OCI-LY7 (cell line): ENCODE results near the gene TNFRSF25. TPM values are rescaled to one million over a fixed set of nuclear protein-coding genes. Genes with fewer than 3 reads are reported as not detected.

Source experiments
- BruUV-seq: library from RNA; stranded (reverse); fragments of 400-500 nt; replicated peaks from 2 replicates; lab custom pipeline; 2021; lab: Mats Ljungman, UMichigan
- CTCF ChIA-PET: fragments of 300-600 bp; sonication (Branson Sonifier 250); formaldehyde crosslinking; loops from one replicate; lab custom pipeline; 2022; ENCODE audit warnings: antibody characterized with exemption; ENCODE audit not compliant: unreplicated experiment; lab: Charles Lee
- POLR2A ChIA-PET: fragments of 300-600 bp; sonication (Branson Sonifier 250); formaldehyde crosslinking; loops from one replicate; lab custom pipeline; 2022; ENCODE audit warnings: antibody characterized with exemption; lab: Charles Lee
- DNase-seq: peaks from one replicate; pipeline ENCODE4 v3.0.0-alpha.2; 2015; ENCODE audit warnings: low spot score
- H2AFZ ChIP-seq: fragments of 200-600 bp; sonication (generic), shearing (Covaris generic); 2 replicates; pipeline ENCODE4 v1.6.1; 2014; ENCODE audit warnings: mild to moderate bottlenecking, antibody characterized with exemption, low read length, moderate library complexity
- H3K27ac ChIP-seq: fragments of 200-600 bp; sonication (generic); 2 replicates; pipeline ENCODE4 v1.5.1; 2014; ENCODE audit warnings: mixed run types, low read depth, mild to moderate bottlenecking, moderate library complexity, low read length, inconsistent platforms; ENCODE audit not compliant: poor library complexity, severe bottlenecking
- H3K36me3 ChIP-seq: fragments of 200-600 bp; sonication (generic); 2 replicates; pipeline ENCODE4 v1.6.1; 2014; ENCODE audit warnings: mild to moderate bottlenecking, antibody characterized with exemption, low read length, moderate library complexity, mixed read lengths; ENCODE audit not compliant: insufficient read depth
- H3K4me1 ChIP-seq: fragments of 200-600 bp; sonication (generic); 2 replicates; pipeline ENCODE4 v1.5.1; 2014; ENCODE audit warnings: mild to moderate bottlenecking, low read length; ENCODE audit not compliant: insufficient read depth, poor library complexity, severe bottlenecking
- H3K4me2 ChIP-seq: fragments of 200-600 bp; sonication (generic); 2 replicates; pipeline ENCODE4 v1.6.1; 2014; ENCODE audit warnings: mild to moderate bottlenecking, low read length
- H3K4me3 ChIP-seq: fragments of 200-600 bp; sonication (generic); 2 replicates; pipeline ENCODE4 v1.5.1; 2014; ENCODE audit warnings: mild to moderate bottlenecking, low read depth, low read length; ENCODE audit not compliant: poor library complexity, severe bottlenecking
- H3K79me2 ChIP-seq: fragments of 200-600 bp; sonication (generic); 2 replicates; pipeline ENCODE4 v1.6.1; 2016; ENCODE audit warnings: low read depth, mild to moderate bottlenecking, low read length, moderate library complexity, mixed read lengths; ENCODE audit not compliant: insufficient read depth
- H3K9me2 ChIP-seq: fragments of 200-600 bp; sonication (generic); 2 replicates; pipeline ENCODE4 v1.6.1; 2016; ENCODE audit warnings: mild to moderate bottlenecking, low read length, mixed read lengths; ENCODE audit not compliant: insufficient read depth
- H3K9me3 ChIP-seq: fragments of 200-600 bp; sonication (generic); 2 replicates; pipeline ENCODE4 v1.6.1; 2014; ENCODE audit warnings: mild to moderate bottlenecking, mixed run types, low read length, mixed read lengths
- H4K20me1 ChIP-seq: fragments of 200-600 bp; sonication (generic); 2 replicates; pipeline ENCODE4 v1.6.1; 2014; ENCODE audit warnings: mild to moderate bottlenecking, antibody characterized with exemption, low read length, moderate library complexity, mixed read lengths; ENCODE audit not compliant: insufficient read depth
- EZH2phosphoT487 ChIP-seq: fragments of 200-600 bp; sonication (generic); IDR thresholded peaks from 2 replicates; pipeline ENCODE4 v1.6.1; 2018; ENCODE audit warnings: low read depth, borderline replicate concordance, mild to moderate bottlenecking, mixed run types, antibody characterized with exemption, low read length, moderate library complexity, mixed read lengths
- intact Hi-C: fragments of 100-400 bp; cut with micrococcal nuclease; formaldehyde crosslinking; loops from one replicate; pipeline ENCODE4 v1.10.0; 2022; ENCODE audit not compliant: unreplicated experiment
- total RNA-seq, 2 experiments: library from RNA; depleted of rRNA in 1 of 2; stranded (reverse); fragments of >200 nt in 1 of 2; shearing (Covaris generic) in 1 of 2; gene quantifications; 2 replicates each; pipeline ENCODE4 v1.2.3, GENCODE V29; 2014 to 2022
- TF ChIP-seq, protein P1 (sequence below): fragments of 200-600 bp; sonication (generic); conservative IDR thresholded peaks from 2 replicates; pipeline ENCODE4 v1.5.1; 2014; ENCODE audit warnings: mild to moderate bottlenecking, antibody characterized with exemption, low read length, moderate library complexity, mixed read lengths

The TNFRSF25 gene
- total RNA-seq, 2 experiments from 2014 or later = 1.7 to 2.8 TPM

GRCh38 chr1:6498576-6499111 lies 32.7 kb upstream of the TNFRSF25 start:
- TF ChIP-seq EZH2phosphoT487 = no peak
- TF ChIP-seq, protein P1, sequence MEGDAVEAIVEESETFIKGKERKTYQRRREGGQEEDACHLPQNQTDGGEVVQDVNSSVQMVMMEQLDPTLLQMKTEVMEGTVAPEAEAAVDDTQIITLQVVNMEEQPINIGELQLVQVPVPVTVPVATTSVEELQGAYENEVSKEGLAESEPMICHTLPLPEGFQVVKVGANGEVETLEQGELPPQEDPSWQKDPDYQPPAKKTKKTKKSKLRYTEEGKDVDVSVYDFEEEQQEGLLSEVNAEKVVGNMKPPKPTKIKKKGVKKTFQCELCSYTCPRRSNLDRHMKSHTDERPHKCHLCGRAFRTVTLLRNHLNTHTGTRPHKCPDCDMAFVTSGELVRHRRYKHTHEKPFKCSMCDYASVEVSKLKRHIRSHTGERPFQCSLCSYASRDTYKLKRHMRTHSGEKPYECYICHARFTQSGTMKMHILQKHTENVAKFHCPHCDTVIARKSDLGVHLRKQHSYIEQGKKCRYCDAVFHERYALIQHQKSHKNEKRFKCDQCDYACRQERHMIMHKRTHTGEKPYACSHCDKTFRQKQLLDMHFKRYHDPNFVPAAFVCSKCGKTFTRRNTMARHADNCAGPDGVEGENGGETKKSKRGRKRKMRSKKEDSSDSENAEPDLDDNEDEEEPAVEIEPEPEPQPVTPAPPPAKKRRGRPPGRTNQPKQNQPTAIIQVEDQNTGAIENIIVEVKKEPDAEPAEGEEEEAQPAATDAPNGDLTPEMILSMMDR = no peak
- CTCF ChIA-PET = no interaction called here
- POLR2A ChIA-PET = no interaction called here

DNA sequence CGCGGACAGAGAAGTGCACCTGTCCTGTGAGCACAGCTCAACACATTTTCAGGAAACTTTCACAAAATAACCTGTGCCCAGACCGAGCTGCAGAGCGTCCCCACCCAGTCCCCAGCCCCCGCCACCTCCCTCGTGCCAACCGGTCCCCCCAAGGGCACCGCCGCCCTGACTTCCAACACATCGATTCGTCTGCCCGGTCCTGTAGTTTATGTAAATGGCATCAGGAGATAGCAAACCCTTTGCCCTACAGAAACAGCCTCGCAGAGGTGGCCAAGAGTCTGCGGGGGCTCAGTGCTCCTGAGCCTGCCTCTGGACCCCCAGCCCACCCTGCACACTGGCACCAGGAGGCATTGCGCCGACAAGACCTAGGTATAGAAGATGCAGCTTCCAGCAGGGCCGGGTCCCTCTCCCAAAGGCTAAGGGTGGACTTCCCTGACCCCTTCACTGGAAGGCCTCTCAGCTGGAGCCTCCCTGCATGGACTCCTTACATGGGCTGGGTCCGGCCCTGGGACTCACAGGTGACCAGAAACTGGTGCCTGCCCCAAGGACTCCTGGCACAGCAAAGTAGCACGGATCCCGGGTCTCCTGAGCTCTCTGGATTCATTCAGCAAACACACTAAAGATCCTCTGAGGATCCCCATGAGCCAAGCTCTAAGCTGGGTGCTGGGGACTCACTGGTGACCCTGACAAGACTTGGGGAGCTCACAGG lies 32.0 kb upstream of the TNFRSF25 start:
- no peaks in the 10 kb centered on the region for H3K4me1 ChIP-seq
- no peaks in the 10 kb centered on the region for H3K36me3 ChIP-seq
- intact Hi-C loops = no loop called here
- no peaks in the 10 kb centered on the region for H3K79me2 ChIP-seq
- no peak for DNase-seq
- peak overlapping the region; percentile 51; the same call in 1 of the 2 replicates for H3K4me2 ChIP-seq
- TF ChIP-seq EZH2phosphoT487 = no peak
- ChIA-PET CTCF (no interaction called here), POLR2A (no interaction called here)
- no TSS peak for BruUV-seq
- no peak overlapping the region for H3K27ac ChIP-seq
- no peaks in the 10 kb centered on the region for H4K20me1 ChIP-seq
- no peak overlapping the region for H2AFZ ChIP-seq
- H3K4me3 ChIP-seq = no peak overlapping the region
- H3K9me3 ChIP-seq = no peaks in the 10 kb centered on the region
- no peaks in the 10 kb centered on the region for H3K9me2 ChIP-seq

More at GRCh38 chr1:6498576-6499111, 32.7 kb upstream of the TNFRSF25 start:
- no peaks in the 10 kb centered on the region for H4K20me1 ChIP-seq
- H3K27ac ChIP-seq = no peak overlapping the region
- H3K4me1 ChIP-seq = no peaks in the 10 kb centered on the region
- H3K79me2 ChIP-seq = no peaks in the 10 kb centered on the region
- H3K4me3 ChIP-seq = no peak overlapping the region
- no peaks in the 10 kb centered on the region for H3K9me3 ChIP-seq
- intact Hi-C loops = no loop called here
- H2AFZ ChIP-seq = no peak overlapping the region
- H3K36me3 ChIP-seq = no peaks in the 10 kb centered on the region
- DNase-seq = no peak
- no peaks in the 10 kb centered on the region for H3K9me2 ChIP-seq
- H3K4me2 ChIP-seq = no peak overlapping the region
- no TSS peak for BruUV-seq

DNA sequence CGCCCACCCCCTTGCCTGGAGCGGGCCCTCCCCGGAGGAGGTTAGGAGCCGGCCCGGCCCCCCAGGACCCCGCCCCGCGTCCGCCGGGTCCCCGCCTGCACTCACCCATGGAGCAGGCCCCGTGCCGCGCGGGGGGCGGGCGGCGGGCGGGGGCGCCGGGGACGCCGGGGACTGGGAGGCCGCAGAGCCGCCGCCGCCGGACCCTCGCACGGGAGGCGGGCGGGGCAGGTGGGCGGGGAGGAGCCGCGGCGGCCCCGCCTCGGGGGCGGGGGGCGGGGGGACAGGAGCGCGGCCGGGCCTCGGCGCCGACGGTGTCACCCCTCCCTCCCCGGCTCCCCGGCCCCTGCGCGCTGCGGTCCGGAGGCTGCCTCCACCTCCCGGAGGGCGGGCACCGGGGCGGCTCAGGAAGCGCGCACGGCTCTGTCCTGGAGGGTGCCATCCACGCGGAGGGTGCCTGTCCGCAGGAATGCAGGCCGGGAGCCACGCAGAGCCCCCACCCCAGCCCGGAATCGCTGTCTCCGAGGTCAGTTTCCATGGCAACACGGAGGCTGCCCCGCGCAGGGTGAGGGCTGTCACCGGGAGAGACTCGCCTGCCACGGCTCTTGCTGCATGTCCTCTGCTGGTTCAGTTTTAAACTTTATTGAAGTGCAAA lies 31.4 kb upstream of the TNFRSF25 start:
- H3K9me3 ChIP-seq = no peaks in the 10 kb centered on the region
- ChIA-PET POLR2A (no interaction called here), CTCF (no interaction called here)
- no TSS peak for BruUV-seq
- no peaks in the 10 kb centered on the region for H3K36me3 ChIP-seq
- TF ChIP-seq, protein P1 = no peak
- TF ChIP-seq EZH2phosphoT487 = no peak
- no peak overlapping the region for H3K4me3 ChIP-seq
- H3K4me1 ChIP-seq = no peaks in the 10 kb centered on the region
- peak overlapping the region; percentile 51; the same call in 1 of the 2 replicates for H3K4me2 ChIP-seq
- intact Hi-C loops = no loop called here
- DNase-seq = peak; percentile 16
- H3K79me2 ChIP-seq = no peaks in the 10 kb centered on the region
- H3K9me2 ChIP-seq = no peaks in the 10 kb centered on the region
- H4K20me1 ChIP-seq = no peaks in the 10 kb centered on the region
- no peak overlapping the region for H2AFZ ChIP-seq
- no peak overlapping the region for H3K27ac ChIP-seq
